H1 (cell line): ENCODE measurements around the gene SLC38A8. TPM values are rescaled to one million over a fixed set of nuclear protein-coding genes. Genes with fewer than 3 reads are reported as not detected.

ENCODE experiments used
- CTCF ChIA-PET: fragments of 300-600 bp; sonication (Branson Sonifier 250); formaldehyde crosslinking; loops from one replicate; lab custom pipeline; 2021; ENCODE audit not compliant: partially characterized antibody; lab: Charles Lee
- POLR2A ChIA-PET: fragments of 300-600 bp; sonication (Branson Sonifier 250); formaldehyde crosslinking; loops from one replicate; lab custom pipeline; 2021; ENCODE audit warnings: inconsistent platforms; ENCODE audit not compliant: partially characterized antibody; lab: Charles Lee
- DNase-seq, 2 experiments: peaks; one replicate each; pipeline versions ENCODE4 v3.0.0 to v3.0.0-alpha.2; 2010 to 2022; ENCODE audit warnings: low spot score in 2 of 2, low read depth in 1 of 2, mixed read lengths in 1 of 2
- FAIRE-seq: peaks from 2 replicates; lab custom pipeline; 2011; peaks lifted over from hg19 to GRCh38; lab: Jason Lieb, UNC
- H2AFZ ChIP-seq: 2 replicates; pipeline ENCODE4 v1.8.1; 2012; ENCODE audit warnings: low read length, inconsistent platforms
- H2AK5ac ChIP-seq: 2 replicates; pipeline ENCODE4 v1.6.1; 2013; ENCODE audit warnings: low read depth, low read length
- H2BK120ac ChIP-seq: replicated peaks from 2 replicates; pipeline ENCODE3; 2013; ENCODE audit warnings: low read depth, low read length, inconsistent platforms
- H2BK12ac ChIP-seq: 2 replicates; pipeline ENCODE4 v1.6.1; 2013; ENCODE audit warnings: low read depth, low read length
- H2BK15ac ChIP-seq: 2 replicates; pipeline ENCODE4 v1.6.1; 2013; ENCODE audit warnings: low read length
- H2BK20ac ChIP-seq: 2 replicates; pipeline ENCODE4 v1.6.1; 2013; ENCODE audit warnings: low read length
- H2BK5ac ChIP-seq: 2 replicates; pipeline ENCODE4 v1.6.1; 2013; ENCODE audit warnings: low read depth, low read length
- H3K14ac ChIP-seq: 2 replicates; pipeline ENCODE4 v1.6.1; 2013; ENCODE audit warnings: inconsistent platforms; ENCODE audit not compliant: insufficient read length
- H3K18ac ChIP-seq: 2 replicates; pipeline ENCODE4 v1.6.1; 2013; ENCODE audit warnings: low read length; ENCODE audit errors: extremely low read depth
- H3K23ac ChIP-seq: 2 replicates; pipeline ENCODE4 v1.6.1; 2013; ENCODE audit warnings: inconsistent platforms; ENCODE audit not compliant: insufficient read length
- H3K23me2 ChIP-seq: 2 replicates; pipeline ENCODE4 v1.6.1; 2013; ENCODE audit warnings: low read depth, low read length
- H3K27ac ChIP-seq: 2 replicates; pipeline ENCODE4 v1.6.1; 2011; ENCODE audit warnings: low read depth, low read length, inconsistent platforms
- H3K27me3 ChIP-seq, 4 experiments: replicated peaks in 1 of 4; 1 replicate in 1 of 4; 2 replicates in 3 of 4; pipeline versions ENCODE4 v1.6.1 to v1.8.1; 2011 to 2013; ENCODE audit warnings: low read length in 3 of 4, mild to moderate bottlenecking in 3 of 4, inconsistent platforms in 2 of 4, mixed read lengths in 2 of 4, moderate library complexity in 1 of 4; ENCODE audit not compliant: control insufficient read depth in 3 of 4, insufficient read depth in 3 of 4; ENCODE audit errors: extremely low read depth in 1 of 4
- H3K36me3 ChIP-seq, 4 experiments: 2 replicates each; pipeline versions ENCODE4 v1.6.1 to v1.8.1; 2011 to 2013; ENCODE audit warnings: mild to moderate bottlenecking in 4 of 4, low read length in 3 of 4, moderate library complexity in 2 of 4, control low read depth in 1 of 4, inconsistent platforms in 1 of 4; ENCODE audit not compliant: insufficient read depth in 4 of 4, control insufficient read depth in 2 of 4
- H3K4ac ChIP-seq: replicated peaks from 2 replicates; pipeline ENCODE3; 2013; ENCODE audit warnings: low read length, low read depth, mixed read lengths, inconsistent platforms; ENCODE audit not compliant: insufficient read length
- H3K4me1 ChIP-seq, 4 experiments: replicated peaks in 1 of 4; 1 replicate in 1 of 4; 2 replicates in 3 of 4; pipeline versions ENCODE4 v1.6.1 to v1.8.1; 2011 to 2013; ENCODE audit warnings: low read length in 3 of 4, inconsistent platforms in 2 of 4, mixed read lengths in 1 of 4; ENCODE audit not compliant: insufficient read depth in 4 of 4, control insufficient read depth in 3 of 4
- H3K4me2 ChIP-seq, 2 experiments: 2 replicates each; pipeline versions ENCODE4 v1.6.1 to v1.8.1; 2011 to 2013; ENCODE audit warnings: low read depth in 2 of 2, low read length in 2 of 2, control low read depth in 1 of 2, inconsistent platforms in 1 of 2, mild to moderate bottlenecking in 1 of 2; ENCODE audit not compliant: insufficient read depth in 1 of 2
- H3K4me3 ChIP-seq, 4 experiments: fragments of 200-600, 300-600 bp in 1 of 4; sonication (generic), shearing (Covaris generic), sonication (Bioruptor Twin) in 1 of 4; 2 replicates each; pipeline versions ENCODE4 v1.5.1 to v1.8.1; 2011 to 2016; ENCODE audit warnings: low read length in 4 of 4, low read depth in 3 of 4, control low read depth in 2 of 4, inconsistent platforms in 2 of 4, mild to moderate bottlenecking in 2 of 4, mixed read lengths in 1 of 4, moderate library complexity in 1 of 4; ENCODE audit not compliant: insufficient read depth in 2 of 4; ENCODE audit errors: extremely low read depth in 1 of 4
- H3K56ac ChIP-seq: replicated peaks from 2 replicates; pipeline ENCODE3; 2013; ENCODE audit warnings: low read depth, mild to moderate bottlenecking, mixed read lengths, low read length, inconsistent platforms; ENCODE audit not compliant: insufficient read length
- H3K79me1 ChIP-seq: 2 replicates; pipeline ENCODE4 v1.6.1; 2013; ENCODE audit warnings: low read depth, low read length, control low read depth
- H3K79me2 ChIP-seq, 2 experiments: 2 replicates each; pipeline versions ENCODE4 v1.6.1 to v1.8.1; 2012 to 2013; ENCODE audit warnings: low read length in 2 of 2, mild to moderate bottlenecking in 2 of 2, inconsistent platforms in 1 of 2; ENCODE audit not compliant: insufficient read depth in 2 of 2, control insufficient read depth in 1 of 2
- H3K9ac ChIP-seq, 4 experiments: replicated peaks in 1 of 4; 1 replicate in 1 of 4; 2 replicates in 3 of 4; pipeline versions ENCODE4 v1.6.1 to v1.8.1; 2011 to 2013; ENCODE audit warnings: low read depth in 3 of 4, low read length in 3 of 4, control low read depth in 2 of 4, mild to moderate bottlenecking in 2 of 4, moderate library complexity in 2 of 4, inconsistent platforms in 1 of 4; ENCODE audit errors: extremely low read depth in 1 of 4
- H3K9me3 ChIP-seq, 2 experiments: 2 replicates each; pipeline versions ENCODE4 v1.6.1 to v1.8.1; 2012 to 2013; ENCODE audit warnings: mild to moderate bottlenecking in 2 of 2, moderate library complexity in 2 of 2, control low read depth in 1 of 2, inconsistent platforms in 1 of 2, low read depth in 1 of 2, low read length in 1 of 2, mixed read lengths in 1 of 2; ENCODE audit not compliant: insufficient read depth in 2 of 2
- H4K20me1 ChIP-seq, 2 experiments: replicated peaks in 1 of 2; 2 replicates each; pipeline versions ENCODE3 to v1.8.1; 2011 to 2013; ENCODE audit warnings: inconsistent platforms in 2 of 2, low read length in 2 of 2, mild to moderate bottlenecking in 1 of 2; ENCODE audit not compliant: insufficient read depth in 2 of 2, control insufficient read depth in 1 of 2
- H4K5ac ChIP-seq: 2 replicates; pipeline ENCODE4 v1.6.1; 2013; ENCODE audit warnings: low read length, low read depth, mixed read lengths, inconsistent platforms; ENCODE audit not compliant: insufficient read length
- H4K8ac ChIP-seq: 2 replicates; pipeline ENCODE4 v1.8.0; 2013; ENCODE audit warnings: mild to moderate bottlenecking, moderate library complexity, low read length, inconsistent platforms; ENCODE audit not compliant: insufficient read depth; ENCODE audit errors: extremely low read depth
- H4K91ac ChIP-seq: replicated peaks from 2 replicates; pipeline ENCODE3; 2013; ENCODE audit warnings: low read length, mixed read lengths, inconsistent platforms; ENCODE audit not compliant: insufficient read length
- ASH2L ChIP-seq: fragments of 200-600, 300-600 bp; sonication (generic); IDR thresholded peaks from one replicate; pipeline ENCODE4 v1.7.1; 2017; ENCODE audit warnings: low read length
- FOSL1 ChIP-seq: IDR thresholded peaks from 2 replicates; pipeline ENCODE4 v1.6.1; 2011; ENCODE audit warnings: mild to moderate bottlenecking, low read depth, low read length, moderate library complexity; ENCODE audit not compliant: insufficient read depth
- NANOG ChIP-seq: IDR thresholded peaks from 2 replicates; pipeline ENCODE4 v1.6.1; 2011; ENCODE audit warnings: low read length, low read depth, mild to moderate bottlenecking, inconsistent platforms; ENCODE audit not compliant: insufficient read depth, poor library complexity, severe bottlenecking
- RBBP5 ChIP-seq: IDR thresholded peaks from 2 replicates; pipeline ENCODE4 v1.7.1; 2012; ENCODE audit warnings: low read depth, mild to moderate bottlenecking, inconsistent platforms, low read length, moderate library complexity, borderline replicate concordance
- RFX5 ChIP-seq: IDR thresholded peaks from 2 replicates; pipeline ENCODE4 v1.6.1; 2011; ENCODE audit warnings: low read depth, low read length, improper control_type of control experiment, borderline replicate concordance
- WGBS, 2 experiments: shearing (Covaris generic) in 1 of 2; methylation state at CpG; one replicate each; pipeline versions ENCODE4 v1.1.6 to v1.1.7; 2013 to 2015; ENCODE audit warnings: low lambda C conversion rate in 2 of 2, mixed read lengths in 2 of 2, inconsistent platforms in 1 of 2, low coverage in 1 of 2, missing lambda C conversion rate in 1 of 2; ENCODE audit not compliant: insufficient replicate concordance in 2 of 2, insufficient coverage in 1 of 2, insufficient read length in 1 of 2; ENCODE audit errors: extremely low coverage in 1 of 2, missing lambda C conversion rate in 1 of 2; 5-methylcytosine and 5-hydroxymethylcytosine counted together
- polyA plus RNA-seq, 7 experiments: library from polyadenylated mRNA; depleted of rRNA in 3 of 7; stranded (reverse) in 5 of 7; unstranded in 2 of 7; fragments of >200 nt in 5 of 7; fragments of 200-250 nt in 2 of 7; gene quantifications; 1 replicate in 5 of 7; 2 replicates in 1 of 7; 4 replicates in 1 of 7; pipeline versions ENCODE4 v1.2.1 to v1.2.3, GENCODE V29; 2011 to 2013; ENCODE audit warnings: missing spikeins in 2 of 7, mixed read lengths in 2 of 7
- total RNA-seq: library from RNA; stranded (reverse); fragmentation: NEBNext Ultra II Directional; extraction: Animal tissue kit (Norgen Biotek cat#: 25700); gene quantifications from 2 replicates; pipeline ENCODE4 v1.2.1, GENCODE V29; 2021

The SLC38A8 gene
- total and polyA plus RNA-seq, 2 of the 8 experiments (the other 6 are each of a cell fraction or from before 2014, with no cell fraction given): 0.08 TPM; not detected in 1

- Histone ChIP-seq H2AFZ (no peak overlapping the region), H3K18ac (no peak overlapping the region), H3K14ac (no peak overlapping the region), H3K27me3 (no peaks in the 10 kb centered on the region), H3K36me3 (no peaks in the 10 kb centered on the region), H3K27ac (no peak overlapping the region), H2BK120ac (no peak overlapping the region), H3K79me2 (no peaks in the 10 kb centered on the region), H2AK5ac (no peak overlapping the region), H3K4me3 (no peak overlapping the region), H2BK12ac (no peak overlapping the region), H4K20me1 (no peaks in the 10 kb centered on the region), H4K91ac (no peak overlapping the region), H3K79me1 (no peaks in the 10 kb centered on the region), H3K9ac (no peak overlapping the region), H3K4me1 (no peaks in the 10 kb centered on the region; a peak in 1 of 7 replicates), H3K4ac (no peak overlapping the region), H2BK15ac (no peak overlapping the region; the same call in 1 of the 2 replicates), H2BK20ac (no peak overlapping the region), H3K56ac (no peak overlapping the region), H3K9me3 (no peaks in the 10 kb centered on the region), H3K23me2 (no peaks in the 10 kb centered on the region), H3K4me2 (no peak overlapping the region), H4K5ac (no peak overlapping the region), H4K8ac (no peak overlapping the region), H2BK5ac (no peak overlapping the region), H3K23ac (no peak overlapping the region)
- CTCF ChIA-PET: interaction anchor here (0.6 to 16.0 kb wide), 3 partner anchors 41 to 100 kb away, joined by 3 to 366 read pairs (median 267); partner anchors contain the start of gene SLC38A8
- DNase-seq (no peak), FAIRE-seq (no peak)
- POLR2A ChIA-PET: interaction anchor here (0.9 kb wide), 1 partner anchor 105 kb away, joined by 3 read pairs; no protein-coding TSS in a partner anchor
- WGBS, 2 experiments: 92% methylated on average over 27 of the region's 29 CpGs; no CpG with 5 or more reads in 1 of the 2 experiments
- no peak for TF ChIP-seq ASH2L
- TF ChIP-seq RBBP5: no peak
- TF ChIP-seq FOSL1: no peak
- no peak for TF ChIP-seq NANOG
- no peak for TF ChIP-seq RFX5
Observed at GRCh38 chr16:83960521-83961249, 81.9 kb downstream of the SLC38A8 start.
